ENCODE results near the gene SH3BGR.

SH3BGR gene

GRCh38 chr21:39531840-39532239, 80.1 kb downstream of the SH3BGR start:
- Histone ChIP-seq H3K27ac (ENCODE audit: low read length) (no peak overlapping the region), H3K4me1 (ENCODE audit: low read length) (no peaks in the 10 kb centered on the region), H3K27me3 (ENCODE audit: low read depth, low read length) (no peaks in the 10 kb centered on the region), H3K4me3 (ENCODE audit: low read length) (no peak overlapping the region), H3K9ac (ENCODE audit: low read length) (no peak overlapping the region), H3K79me2 (ENCODE audit: low read length) (no peaks in the 10 kb centered on the region), H2AFZ (ENCODE audit: low read depth, low read length) (no peak overlapping the region), H3K4me2 (ENCODE audit: low read length) (no peak overlapping the region), H4K20me1 (ENCODE audit: insufficient read depth, low read length) (no peaks in the 10 kb centered on the region), H3K36me3 (replicated peaks; ENCODE audit: low read depth, low read length) (no peaks in the 10 kb centered on the region), H3K9me3 (ENCODE audit: insufficient read depth, low read length) (no peaks in the 10 kb centered on the region)
- TF ChIP-seq EZH2phosphoT487 (IDR thresholded peaks at IDR 0.05; ENCODE audit: low read depth): no peak
- TF ChIP-seq, protein P1, sequence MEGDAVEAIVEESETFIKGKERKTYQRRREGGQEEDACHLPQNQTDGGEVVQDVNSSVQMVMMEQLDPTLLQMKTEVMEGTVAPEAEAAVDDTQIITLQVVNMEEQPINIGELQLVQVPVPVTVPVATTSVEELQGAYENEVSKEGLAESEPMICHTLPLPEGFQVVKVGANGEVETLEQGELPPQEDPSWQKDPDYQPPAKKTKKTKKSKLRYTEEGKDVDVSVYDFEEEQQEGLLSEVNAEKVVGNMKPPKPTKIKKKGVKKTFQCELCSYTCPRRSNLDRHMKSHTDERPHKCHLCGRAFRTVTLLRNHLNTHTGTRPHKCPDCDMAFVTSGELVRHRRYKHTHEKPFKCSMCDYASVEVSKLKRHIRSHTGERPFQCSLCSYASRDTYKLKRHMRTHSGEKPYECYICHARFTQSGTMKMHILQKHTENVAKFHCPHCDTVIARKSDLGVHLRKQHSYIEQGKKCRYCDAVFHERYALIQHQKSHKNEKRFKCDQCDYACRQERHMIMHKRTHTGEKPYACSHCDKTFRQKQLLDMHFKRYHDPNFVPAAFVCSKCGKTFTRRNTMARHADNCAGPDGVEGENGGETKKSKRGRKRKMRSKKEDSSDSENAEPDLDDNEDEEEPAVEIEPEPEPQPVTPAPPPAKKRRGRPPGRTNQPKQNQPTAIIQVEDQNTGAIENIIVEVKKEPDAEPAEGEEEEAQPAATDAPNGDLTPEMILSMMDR (IDR thresholded peaks at IDR 0.05; ENCODE audit: low read depth, low read length): no peak

DNA sequence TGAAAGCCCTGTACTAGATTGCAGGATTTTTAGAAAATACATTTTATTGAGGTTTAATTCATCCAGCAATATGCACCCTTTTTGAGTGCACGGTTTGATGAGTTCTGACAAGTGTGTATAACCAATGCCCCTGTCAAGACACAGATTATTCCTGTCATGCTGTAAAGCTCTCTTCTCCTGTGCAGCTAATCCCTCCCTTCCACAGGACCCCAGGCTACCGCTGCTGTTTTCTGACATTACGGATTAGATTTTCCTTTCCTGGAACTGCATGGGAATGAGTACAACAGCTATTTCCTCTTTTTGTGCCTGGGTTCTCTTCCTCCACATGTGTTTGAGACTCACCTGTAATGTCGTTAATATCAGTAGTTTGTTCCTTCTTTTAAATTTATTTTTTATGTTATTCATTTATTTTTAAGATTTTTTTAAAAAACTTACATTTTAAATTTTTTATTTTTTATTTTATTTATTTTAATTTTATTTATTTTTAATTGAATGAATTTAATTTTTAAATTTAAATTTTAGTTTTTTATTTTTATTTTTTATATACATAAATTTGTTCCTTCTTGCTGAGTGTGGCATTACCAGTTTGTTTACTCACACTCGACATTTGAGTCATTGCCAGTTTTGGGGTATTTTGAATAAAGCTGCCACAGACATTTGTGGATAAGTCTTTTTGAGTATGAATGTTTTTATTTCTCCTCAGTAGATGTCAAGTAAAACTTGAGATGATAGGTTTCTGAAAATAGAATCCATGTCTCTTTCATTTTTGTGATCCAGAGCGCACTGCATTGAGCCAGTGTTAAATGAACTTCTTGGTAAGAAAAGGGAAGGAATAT, 82.0 kb downstream of the SH3BGR start:
- H3K4me2 ChIP-seq (ENCODE audit: low read length): no peak overlapping the region

GRCh38 chr21:39535646-39536437, 84.1 kb downstream of the SH3BGR start:
- H3K4me1 ChIP-seq (ENCODE audit: low read length): no peaks in the 10 kb centered on the region
- no peaks in the 10 kb centered on the region for H3K36me3 ChIP-seq (replicated peaks; ENCODE audit: low read depth, low read length)
- no peak overlapping the region for H3K9ac ChIP-seq (ENCODE audit: low read length)
- H3K4me3 ChIP-seq (ENCODE audit: low read length): no peak overlapping the region
- no peak overlapping the region for H3K27ac ChIP-seq (ENCODE audit: low read length)
- H2AFZ ChIP-seq (ENCODE audit: low read depth, low read length): no peak overlapping the region
- H3K4me2 ChIP-seq (ENCODE audit: low read length): no peak overlapping the region
- no peaks in the 10 kb centered on the region for H3K27me3 ChIP-seq (ENCODE audit: low read depth, low read length)
- no peak for TF ChIP-seq EZH2phosphoT487 (IDR thresholded peaks at IDR 0.05; ENCODE audit: low read depth)
- TF ChIP-seq, protein P1 (IDR thresholded peaks at IDR 0.05; ENCODE audit: low read depth, low read length): no peak
- no peaks in the 10 kb centered on the region for H3K9me3 ChIP-seq (ENCODE audit: insufficient read depth, low read length)
- H4K20me1 ChIP-seq (ENCODE audit: insufficient read depth, low read length): no peaks in the 10 kb centered on the region
- H3K79me2 ChIP-seq (ENCODE audit: low read length): no peaks in the 10 kb centered on the region

More for the DNA sequence above, 82.0 kb downstream of the SH3BGR start:
- Histone ChIP-seq H3K4me3 (ENCODE audit: low read length) (no peak overlapping the region), H3K79me2 (ENCODE audit: low read length) (no peaks in the 10 kb centered on the region), H3K27ac (ENCODE audit: low read length) (no peak overlapping the region), H3K9me3 (ENCODE audit: insufficient read depth, low read length) (no peaks in the 10 kb centered on the region), H3K36me3 (replicated peaks; ENCODE audit: low read depth, low read length) (no peaks in the 10 kb centered on the region), H3K4me1 (ENCODE audit: low read length) (no peaks in the 10 kb centered on the region), H3K9ac (ENCODE audit: low read length) (no peak overlapping the region), H4K20me1 (ENCODE audit: insufficient read depth, low read length) (no peaks in the 10 kb centered on the region), H2AFZ (ENCODE audit: low read depth, low read length) (no peak overlapping the region), H3K27me3 (ENCODE audit: low read depth, low read length) (no peaks in the 10 kb centered on the region)
- TF ChIP-seq, protein P1 (IDR thresholded peaks at IDR 0.05; ENCODE audit: low read depth, low read length): no peak
- no peak for TF ChIP-seq EZH2phosphoT487 (IDR thresholded peaks at IDR 0.05; ENCODE audit: low read depth)

GRCh38 chr21:39536835-39537234, 85.1 kb downstream of the SH3BGR start:
- H3K79me2 ChIP-seq (ENCODE audit: low read length): no peaks in the 10 kb centered on the region
- H4K20me1 ChIP-seq (ENCODE audit: insufficient read depth, low read length): no peaks in the 10 kb centered on the region
- H2AFZ ChIP-seq (ENCODE audit: low read depth, low read length): no peak overlapping the region
- H3K36me3 ChIP-seq (replicated peaks; ENCODE audit: low read depth, low read length): no peaks in the 10 kb centered on the region
- no peak overlapping the region for H3K4me2 ChIP-seq (ENCODE audit: low read length)
- no peak overlapping the region for H3K4me3 ChIP-seq (ENCODE audit: low read length)
- TF ChIP-seq, protein P1 (IDR thresholded peaks at IDR 0.05; ENCODE audit: low read depth, low read length): no peak
- TF ChIP-seq EZH2phosphoT487 (IDR thresholded peaks at IDR 0.05; ENCODE audit: low read depth): no peak
- H3K9ac ChIP-seq (ENCODE audit: low read length): no peak overlapping the region
- H3K9me3 ChIP-seq (ENCODE audit: insufficient read depth, low read length): no peaks in the 10 kb centered on the region
- no peaks in the 10 kb centered on the region for H3K27me3 ChIP-seq (ENCODE audit: low read depth, low read length)
- H3K4me1 ChIP-seq (ENCODE audit: low read length): no peaks in the 10 kb centered on the region
- H3K27ac ChIP-seq (ENCODE audit: low read length): no peak overlapping the region
